NK-92 (cell line): ENCODE results near the gene ABCB9.
A peak's percentile ranks its signal among the peaks of the same experiment; 100 is the strongest.
"Not testable (repeated sequence)": the region's sequence is repeated elsewhere in the genome, so short reads cannot be mapped to it uniquely, and the experiment has no call there.

Experiments used
- DNase-seq: peaks from one replicate; lab custom pipeline; 2025; ENCODE audit not compliant: unreplicated experiment; lab: John Stamatoyannopoulos, UW

The ABCB9 gene

GRCh38 chr12:122944605-122945592 is 21.4 kb downstream of the ABCB9 start:
- DNase-seq = no peak

DNA sequence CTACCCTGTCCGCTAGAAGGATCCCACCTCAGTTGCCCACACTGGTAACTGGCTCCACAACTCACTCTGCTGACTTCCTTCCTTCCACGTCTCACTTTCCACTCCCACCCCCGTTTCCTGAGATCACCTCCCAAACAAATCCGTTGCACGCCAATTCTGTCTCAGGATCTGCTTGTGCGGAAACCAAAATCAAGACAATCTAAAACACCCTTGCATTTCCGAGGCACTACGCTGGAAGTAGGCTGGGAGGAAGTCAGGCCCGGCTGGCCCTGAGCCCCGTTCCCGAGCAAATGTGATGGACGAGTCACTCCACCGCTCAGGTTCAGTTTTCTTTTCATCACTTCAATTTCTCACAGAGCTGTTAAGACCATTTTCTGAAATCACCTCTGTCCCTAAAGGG is 23.1 kb downstream of the ABCB9 start:
- no peak for DNase-seq

DNA sequence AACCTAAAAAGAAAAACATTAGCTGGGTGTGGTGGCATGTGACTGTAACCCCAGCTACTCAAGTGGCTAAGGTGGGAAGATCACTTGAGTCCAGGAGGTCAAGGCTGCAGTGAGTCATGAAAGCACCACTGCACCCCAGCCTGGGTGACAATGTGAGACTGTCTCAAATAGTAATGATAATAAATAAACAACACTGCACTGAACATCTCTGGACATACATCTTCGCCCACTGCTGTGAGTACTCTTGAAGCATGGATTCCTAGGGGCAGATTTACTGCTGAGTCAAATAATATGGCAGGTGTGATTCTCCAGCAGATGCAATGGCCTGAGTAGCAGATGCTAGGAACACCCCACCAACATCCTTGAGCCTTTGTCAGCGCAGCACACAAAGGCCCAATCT is 23.6 kb downstream of the ABCB9 start:
- peak; percentile 6 for DNase-seq

- DNase-seq = not testable (repeated sequence)
Observed at GRCh38 chr12:122941351-122941750, 24.9 kb downstream of the ABCB9 start.

- no peak for DNase-seq
Observed at GRCh38 chr12:122939125-122939524, 27.1 kb downstream of the ABCB9 start.

DNA sequence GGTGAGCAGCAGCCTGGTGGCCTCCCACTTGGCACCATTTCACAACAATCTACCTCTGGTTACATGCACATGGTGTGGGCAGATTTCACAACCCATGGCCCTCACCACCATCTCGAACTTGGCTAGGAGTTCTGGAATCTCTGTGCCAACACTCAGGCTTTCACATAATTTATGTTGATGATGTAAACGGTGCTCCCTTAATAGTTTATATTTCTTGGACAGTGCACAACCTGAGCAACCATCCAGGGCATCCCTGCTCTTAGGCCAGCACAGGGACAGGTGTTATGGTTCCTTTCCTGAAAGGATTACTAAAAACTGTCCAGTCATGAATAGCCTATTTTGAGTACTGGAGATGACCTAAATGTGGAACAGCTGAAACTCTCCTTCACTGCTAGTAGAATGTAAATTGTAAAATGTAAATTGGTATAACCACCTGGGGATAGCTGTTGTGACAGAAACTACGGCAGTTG is 28.6 kb downstream of the ABCB9 start:
- DNase-seq = no peak

GRCh38 chr12:122935318-122935717 is 30.9 kb downstream of the ABCB9 start:
- DNase-seq = no peak

DNA sequence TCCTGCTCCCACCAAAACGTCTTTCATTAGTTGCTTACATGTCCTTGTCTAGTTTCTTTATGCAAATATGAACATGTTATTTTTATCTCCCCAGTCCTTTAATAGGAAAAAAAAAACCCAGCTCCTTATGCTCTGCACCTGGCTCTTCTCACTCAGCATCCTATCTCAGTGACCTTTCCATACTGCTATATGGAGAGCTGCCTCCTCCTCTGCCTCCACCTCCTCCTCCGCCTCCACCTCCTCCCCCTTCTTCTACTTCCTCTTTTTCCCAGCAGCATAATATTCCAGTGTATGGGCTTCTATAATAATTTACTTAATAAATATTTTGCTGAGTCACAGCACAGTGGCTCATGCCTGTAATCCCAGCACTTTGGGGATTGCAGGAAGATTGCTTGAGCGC is 31.5 kb downstream of the ABCB9 start:
- no peak for DNase-seq

DNA sequence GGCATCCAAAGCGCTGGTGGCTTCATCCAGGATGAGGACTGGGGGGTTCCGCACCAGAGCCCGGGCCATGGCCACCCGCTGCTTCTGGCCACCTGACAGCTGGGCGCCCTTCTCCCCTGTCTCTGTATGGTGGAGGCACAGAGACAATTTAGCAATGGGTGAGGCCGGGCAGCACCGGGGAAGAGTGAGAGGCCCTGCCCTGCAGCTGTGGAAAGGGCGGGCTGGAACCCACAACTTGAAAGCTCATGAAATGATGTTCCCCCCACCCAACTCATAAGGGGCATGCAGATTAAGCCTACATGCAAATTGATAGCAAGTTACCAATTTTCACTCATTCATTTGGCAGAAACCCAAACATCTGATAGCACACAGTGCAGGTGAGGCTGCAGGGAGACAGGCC is 34.1 kb downstream of the ABCB9 start:
- no peak for DNase-seq

GRCh38 chr12:122929812-122930211 is 36.5 kb downstream of the ABCB9 start:
- no peak for DNase-seq

GRCh38 chr12:122929148-122929538 is 37.1 kb downstream of the ABCB9 start:
- DNase-seq = no peak

DNA sequence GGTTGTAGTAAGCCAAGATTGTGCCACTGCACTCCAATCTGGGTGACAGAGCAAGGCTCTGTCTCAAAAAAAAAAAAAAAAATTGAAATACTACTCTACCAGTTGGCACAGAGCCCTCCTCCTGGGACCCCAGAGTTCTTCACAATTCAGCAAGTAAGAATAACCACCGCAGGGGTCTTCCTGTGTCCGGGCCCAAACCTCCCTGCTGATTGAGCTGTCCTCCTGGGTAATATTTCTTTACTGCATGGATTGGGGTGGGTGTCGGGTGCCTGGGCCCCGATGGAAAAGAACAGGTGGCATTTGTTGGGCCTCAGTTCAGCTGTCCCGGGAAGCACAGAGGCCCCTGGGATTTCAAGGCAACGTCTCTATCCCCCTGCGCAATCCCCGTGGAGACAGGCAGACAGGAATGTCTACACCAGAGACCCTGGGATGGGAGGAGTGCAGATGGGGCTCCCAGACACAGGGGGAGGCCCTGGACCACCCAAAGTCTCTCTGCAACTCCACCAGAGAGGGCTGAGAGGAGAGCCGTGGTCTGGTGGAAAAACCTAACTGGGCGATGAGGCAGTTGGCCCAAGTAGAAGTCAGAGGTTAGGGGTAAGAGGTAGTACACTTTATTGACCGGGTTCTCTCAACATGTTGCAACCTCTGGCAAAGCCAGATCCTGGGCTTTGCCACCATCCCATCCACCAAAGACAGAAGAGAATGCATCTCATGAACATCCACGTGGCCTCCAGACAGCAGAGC is 37.7 kb downstream of the ABCB9 start:
- no peak for DNase-seq

- no peak for DNase-seq
Observed at GRCh38 chr12:122927756-122928403, 38.4 kb downstream of the ABCB9 start.

DNA sequence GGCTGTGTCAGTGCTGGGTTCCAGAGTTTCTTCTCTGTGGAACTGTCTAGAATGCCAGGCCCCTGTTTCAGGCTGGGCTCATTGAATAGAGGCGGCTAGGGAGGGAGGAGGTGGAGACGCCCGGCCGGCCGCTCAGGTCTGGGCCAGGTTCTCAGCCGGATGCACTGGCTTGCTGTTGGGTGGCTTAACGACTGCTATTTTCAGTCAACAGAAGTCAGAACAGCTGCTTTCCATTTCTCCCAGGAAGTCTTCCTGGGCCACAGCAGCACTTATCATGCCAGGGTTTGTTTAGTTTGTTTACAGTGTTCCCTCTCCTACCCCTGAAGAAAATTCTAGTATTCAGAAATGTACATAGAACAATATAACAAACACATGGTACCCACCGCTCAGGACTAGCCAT is 44.3 kb downstream of the ABCB9 start:
- DNase-seq = no peak

- DNase-seq = no peak
Observed at GRCh38 chr12:122920687-122921086, 45.6 kb downstream of the ABCB9 start.

DNA sequence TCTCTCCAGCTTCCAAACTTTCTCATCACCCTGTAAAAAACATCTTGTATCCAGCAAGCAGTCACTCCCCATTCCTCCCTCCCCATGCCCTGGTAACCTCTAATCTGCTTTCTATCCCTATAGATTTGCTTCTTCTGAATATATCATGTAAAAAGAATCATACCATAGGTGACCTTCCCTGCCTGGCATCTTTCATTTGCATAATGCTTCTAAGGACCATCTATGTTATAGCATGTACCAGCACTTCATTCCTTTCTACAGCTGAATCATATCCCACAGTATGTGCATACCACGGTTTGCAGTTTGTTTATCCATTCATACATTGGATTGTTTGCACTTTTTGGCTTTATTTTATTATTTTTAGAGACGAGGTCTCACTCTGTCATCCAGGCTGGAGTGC is 47.4 kb downstream of the ABCB9 start:
- no peak for DNase-seq

DNA sequence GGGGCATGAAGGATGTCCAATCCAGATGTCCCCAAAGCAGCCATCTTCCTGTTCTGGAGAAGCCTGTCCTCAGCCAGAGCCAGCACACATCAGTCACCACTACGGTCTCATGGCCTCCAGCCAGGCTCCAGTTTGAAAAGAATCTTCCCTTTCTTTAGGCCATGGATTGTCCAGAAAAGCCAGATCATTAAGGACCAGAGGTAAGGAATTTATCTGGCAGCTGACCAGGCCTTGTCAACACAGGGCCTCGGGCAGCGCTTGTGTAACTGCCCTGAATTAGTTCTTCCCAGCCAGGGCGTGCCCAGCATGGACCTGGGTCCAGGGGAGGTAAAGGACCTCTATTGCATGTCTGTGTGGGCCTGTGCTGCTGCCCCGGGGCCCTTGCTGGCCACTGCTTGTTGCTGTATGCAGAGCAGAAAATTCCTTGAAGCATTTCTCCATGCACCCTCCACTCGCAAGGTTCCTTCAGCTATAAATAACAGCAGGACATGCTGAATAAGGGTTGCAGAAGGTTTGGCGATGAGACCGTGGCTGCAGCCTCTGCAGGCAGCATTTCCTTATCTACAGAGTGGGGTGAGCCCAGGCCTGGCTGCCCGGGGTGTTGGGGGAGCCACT is 48.6 kb downstream of the ABCB9 start:
- no peak for DNase-seq

- DNase-seq = no peak
Observed at GRCh38 chr12:122909442-122910288, 56.6 kb downstream of the ABCB9 start.

GRCh38 chr12:122908915-122909314 is 57.3 kb downstream of the ABCB9 start:
- no peak for DNase-seq

- not testable (repeated sequence) for DNase-seq
Observed at GRCh38 chr12:122905258-122905657, 61.0 kb downstream of the ABCB9 start.
